ENCODE results near the gene GGA1.

GGA1 gene

GRCh38 chr22:37616201-37617083 lies 7.8 kb downstream of the GGA1 start:
- H3K4me3 Mint-ChIP-seq, result no peak overlapping the region
- H3K9me3 Mint-ChIP-seq, result no peaks in the 10 kb centered on the region
- H3K4me1 Mint-ChIP-seq (ENCODE audit: low read depth), result peaks cover 3% of the 10 kb centered on the region
- H3K36me3 Mint-ChIP-seq (ENCODE audit: low read depth), result peaks cover 22% of the 10 kb centered on the region
- no peaks in the 10 kb centered on the region for H3K27me3 Mint-ChIP-seq
- no peak overlapping the region for H3K27ac Mint-ChIP-seq

- Mint-ChIP-seq H3K27me3 (no peaks in the 10 kb centered on the region), H3K4me3 (no peak overlapping the region), H3K4me1 (ENCODE audit: low read depth) (no peaks in the 10 kb centered on the region), H3K9me3 (no peaks in the 10 kb centered on the region), H3K36me3 (ENCODE audit: low read depth) (peaks cover 22% of the 10 kb centered on the region), H3K27ac (no peak overlapping the region)
Observed at GRCh38 chr22:37617431-37617830, 8.8 kb downstream of the GGA1 start.

GRCh38 chr22:37618072-37618656 lies 9.5 kb downstream of the GGA1 start:
- peaks cover 3% of the 10 kb centered on the region for H3K4me1 Mint-ChIP-seq (ENCODE audit: low read depth)
- no peaks in the 10 kb centered on the region for H3K9me3 Mint-ChIP-seq
- no peak overlapping the region for H3K27ac Mint-ChIP-seq

GRCh38 chr22:37618674-37619073 lies 10.0 kb downstream of the GGA1 start:
- Mint-ChIP-seq H3K27ac (no peak overlapping the region), H3K9me3 (no peaks in the 10 kb centered on the region), H3K4me3 (no peak overlapping the region), H3K4me1 (ENCODE audit: low read depth) (peaks cover 5% of the 10 kb centered on the region), H3K27me3 (no peaks in the 10 kb centered on the region), H3K36me3 (ENCODE audit: low read depth) (peaks cover 24% of the 10 kb centered on the region)

More at GRCh38 chr22:37618072-37618656, 9.5 kb downstream of the GGA1 start:
- Mint-ChIP-seq H3K27me3 (no peaks in the 10 kb centered on the region), H3K4me3 (no peak overlapping the region), H3K36me3 (ENCODE audit: low read depth) (peaks cover 22% of the 10 kb centered on the region)

GRCh38 chr22:37619991-37620390 lies 11.4 kb downstream of the GGA1 start:
- Mint-ChIP-seq H3K27me3 (no peaks in the 10 kb centered on the region), H3K4me3 (no peak overlapping the region), H3K9me3 (no peaks in the 10 kb centered on the region), H3K4me1 (ENCODE audit: low read depth) (peaks cover 11% of the 10 kb centered on the region), H3K27ac (no peak overlapping the region), H3K36me3 (ENCODE audit: low read depth) (peaks cover 23% of the 10 kb centered on the region)

GRCh38 chr22:37621352-37621860 lies 12.8 kb downstream of the GGA1 start:
- Mint-ChIP-seq H3K36me3 (ENCODE audit: low read depth) (peaks cover 18% of the 10 kb centered on the region), H3K4me3 (no peak overlapping the region), H3K27me3 (no peaks in the 10 kb centered on the region), H3K9me3 (no peaks in the 10 kb centered on the region), H3K4me1 (ENCODE audit: low read depth) (peaks cover 25% of the 10 kb centered on the region), H3K27ac (no peak overlapping the region)

- Mint-ChIP-seq H3K27ac (peak overlapping the region; percentile 90), H3K4me1 (ENCODE audit: low read depth) (peaks cover 44% of the 10 kb centered on the region), H3K27me3 (no peaks in the 10 kb centered on the region)
Observed at GRCh38 chr22:37623075-37624016, 14.7 kb downstream of the GGA1 start.

GRCh38 chr22:37624017-37624365 lies 15.4 kb downstream of the GGA1 start:
- no peak overlapping the region for H3K4me3 Mint-ChIP-seq
- H3K9me3 Mint-ChIP-seq, result no peaks in the 10 kb centered on the region
- H3K4me1 Mint-ChIP-seq (ENCODE audit: low read depth), result peaks cover 47% of the 10 kb centered on the region
- peak overlapping the region; percentile 90 for H3K27ac Mint-ChIP-seq
- no peaks in the 10 kb centered on the region for H3K27me3 Mint-ChIP-seq
- H3K36me3 Mint-ChIP-seq (ENCODE audit: low read depth), result peaks cover 8% of the 10 kb centered on the region

More at GRCh38 chr22:37623075-37624016, 14.7 kb downstream of the GGA1 start:
- Mint-ChIP-seq H3K4me3 (no peak overlapping the region), H3K36me3 (ENCODE audit: low read depth) (peaks cover 8% of the 10 kb centered on the region), H3K9me3 (no peaks in the 10 kb centered on the region)

- H3K27ac Mint-ChIP-seq, result peak overlapping the region; percentile 9
- H3K36me3 Mint-ChIP-seq (ENCODE audit: low read depth), result peaks cover 8% of the 10 kb centered on the region
- peaks cover 47% of the 10 kb centered on the region for H3K4me1 Mint-ChIP-seq (ENCODE audit: low read depth)
- H3K27me3 Mint-ChIP-seq, result no peaks in the 10 kb centered on the region
- H3K9me3 Mint-ChIP-seq, result no peaks in the 10 kb centered on the region
- no peak overlapping the region for H3K4me3 Mint-ChIP-seq
Observed at GRCh38 chr22:37624876-37625275, 16.2 kb downstream of the GGA1 start.

- Mint-ChIP-seq H3K36me3 (ENCODE audit: low read depth) (peaks cover 6% of the 10 kb centered on the region), H3K27me3 (no peaks in the 10 kb centered on the region), H3K27ac (peak overlapping the region; percentile 63), H3K9me3 (no peaks in the 10 kb centered on the region), H3K4me1 (ENCODE audit: low read depth) (peaks cover 47% of the 10 kb centered on the region), H3K4me3 (no peak overlapping the region)
Observed at GRCh38 chr22:37625737-37626136, 17.1 kb downstream of the GGA1 start.

GRCh38 chr22:37626144-37626543 lies 17.5 kb downstream of the GGA1 start:
- Mint-ChIP-seq H3K27me3 (no peaks in the 10 kb centered on the region), H3K36me3 (ENCODE audit: low read depth) (peaks cover 4% of the 10 kb centered on the region), H3K27ac (peak overlapping the region; percentile 63), H3K9me3 (no peaks in the 10 kb centered on the region), H3K4me3 (no peak overlapping the region), H3K4me1 (ENCODE audit: low read depth) (peaks cover 48% of the 10 kb centered on the region)

- H3K36me3 Mint-ChIP-seq (ENCODE audit: low read depth), result peaks cover 5% of the 10 kb centered on the region
- peaks cover 53% of the 10 kb centered on the region for H3K4me1 Mint-ChIP-seq (ENCODE audit: low read depth)
Observed at GRCh38 chr22:37626556-37627075, 18.0 kb downstream of the GGA1 start.

GRCh38 chr22:37627121-37627520 lies 18.5 kb downstream of the GGA1 start:
- peak overlapping the region; percentile 24 for H3K4me3 Mint-ChIP-seq
- peaks cover 10% of the 10 kb centered on the region for H3K36me3 Mint-ChIP-seq (ENCODE audit: low read depth)

More at GRCh38 chr22:37626556-37627075, 18.0 kb downstream of the GGA1 start:
- peak overlapping the region; percentile 24 for H3K4me3 Mint-ChIP-seq
- H3K27ac Mint-ChIP-seq, result peak overlapping the region; percentile 92
- H3K27me3 Mint-ChIP-seq, result no peaks in the 10 kb centered on the region
- no peaks in the 10 kb centered on the region for H3K9me3 Mint-ChIP-seq

GRCh38 chr22:37627545-37627944 lies 18.9 kb downstream of the GGA1 start:
- Mint-ChIP-seq H3K27me3 (no peaks in the 10 kb centered on the region), H3K9me3 (no peaks in the 10 kb centered on the region), H3K4me1 (ENCODE audit: low read depth) (peaks cover 61% of the 10 kb centered on the region), H3K4me3 (peak overlapping the region; percentile 24), H3K27ac (peak overlapping the region; percentile 92), H3K36me3 (ENCODE audit: low read depth) (peaks cover 10% of the 10 kb centered on the region)

More at GRCh38 chr22:37627121-37627520, 18.5 kb downstream of the GGA1 start:
- Mint-ChIP-seq H3K9me3 (no peaks in the 10 kb centered on the region), H3K27me3 (no peaks in the 10 kb centered on the region), H3K4me1 (ENCODE audit: low read depth) (peaks cover 58% of the 10 kb centered on the region), H3K27ac (peak overlapping the region; percentile 92)

All from stimulated activated naive CD8-positive, alpha-beta T cell treated with anti-CD3 and anti-CD28 coated beads, Interleukin-15, Interleukin-2, amounts not matched to agents 100 ng/mL and 50 ng/mL, for 24 hours (primary cell).